ENCODE results near the gene SKAP1. TPM values are rescaled to one million over a fixed set of nuclear protein-coding genes. Genes with fewer than 3 reads are reported as not detected.

SKAP1 gene
- total and polyA plus RNA-seq, 9 donors: 0.30 to 6.0 (median 2.4) TPM; not detected in 1

DNA sequence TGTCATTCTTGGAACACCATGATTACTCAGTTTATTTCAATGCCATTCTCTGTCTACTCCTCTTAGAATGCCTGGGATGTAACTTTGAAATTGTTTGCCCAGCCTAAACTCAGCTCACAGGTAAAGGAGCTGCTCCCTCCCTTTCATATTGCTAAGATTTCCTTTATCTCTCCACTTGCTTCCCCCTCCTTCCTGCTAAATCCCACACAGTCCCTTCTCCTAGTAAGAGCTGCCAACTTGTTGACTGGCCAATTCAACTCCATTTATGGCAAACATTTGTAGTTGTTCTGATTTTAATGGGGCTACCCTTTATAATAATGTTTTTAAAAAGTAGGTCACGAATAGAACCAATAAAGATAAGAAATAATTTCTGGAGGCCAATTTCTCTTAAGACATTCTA is 146.1 kb downstream of the SKAP1 start:
- 6 to 16% (median 11%) methylated on average over 1 of the region's 1 CpG for WGBS, 3 donors
- Histone ChIP-seq H3K27me3 (no peaks in the 10 kb centered on the region), H3K27ac (no peak overlapping the region), H3K4me3 (no peak overlapping the region), H3K4me1 (ENCODE audit: insufficient read depth) (no peaks in the 10 kb centered on the region), H3K9me3 (no peaks in the 10 kb centered on the region), H3K36me3 (no peaks in the 10 kb centered on the region)
- DNase-seq: no peak
- TF ChIP-seq, protein P1, sequence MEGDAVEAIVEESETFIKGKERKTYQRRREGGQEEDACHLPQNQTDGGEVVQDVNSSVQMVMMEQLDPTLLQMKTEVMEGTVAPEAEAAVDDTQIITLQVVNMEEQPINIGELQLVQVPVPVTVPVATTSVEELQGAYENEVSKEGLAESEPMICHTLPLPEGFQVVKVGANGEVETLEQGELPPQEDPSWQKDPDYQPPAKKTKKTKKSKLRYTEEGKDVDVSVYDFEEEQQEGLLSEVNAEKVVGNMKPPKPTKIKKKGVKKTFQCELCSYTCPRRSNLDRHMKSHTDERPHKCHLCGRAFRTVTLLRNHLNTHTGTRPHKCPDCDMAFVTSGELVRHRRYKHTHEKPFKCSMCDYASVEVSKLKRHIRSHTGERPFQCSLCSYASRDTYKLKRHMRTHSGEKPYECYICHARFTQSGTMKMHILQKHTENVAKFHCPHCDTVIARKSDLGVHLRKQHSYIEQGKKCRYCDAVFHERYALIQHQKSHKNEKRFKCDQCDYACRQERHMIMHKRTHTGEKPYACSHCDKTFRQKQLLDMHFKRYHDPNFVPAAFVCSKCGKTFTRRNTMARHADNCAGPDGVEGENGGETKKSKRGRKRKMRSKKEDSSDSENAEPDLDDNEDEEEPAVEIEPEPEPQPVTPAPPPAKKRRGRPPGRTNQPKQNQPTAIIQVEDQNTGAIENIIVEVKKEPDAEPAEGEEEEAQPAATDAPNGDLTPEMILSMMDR (IDR thresholded peaks at IDR 0.05): no peak
- intact Hi-C loops (cut with DNase I): no loop called here

DNA sequence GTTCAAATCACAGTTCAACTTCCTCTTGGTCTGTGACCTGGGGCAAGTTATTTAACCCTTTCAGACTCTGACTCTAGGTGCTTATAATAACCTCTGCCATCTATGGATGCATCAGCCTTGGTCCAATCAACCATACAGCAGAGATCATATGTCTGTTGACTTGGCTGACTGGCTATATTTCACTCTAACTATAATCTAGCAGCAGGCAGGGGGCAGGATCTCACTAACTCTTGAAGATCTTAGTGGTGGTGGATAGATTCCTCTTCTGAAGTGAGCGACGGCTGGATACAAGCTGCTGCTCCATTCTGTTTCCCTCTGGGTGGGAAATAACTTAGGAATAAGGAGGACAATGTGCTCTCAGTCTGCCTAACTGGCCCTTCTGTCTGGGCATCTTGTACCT is 146.6 kb downstream of the SKAP1 start:
- intact Hi-C loops (cut with DNase I): no loop called here
- WGBS, 3 donors: 28 to 69% (median 50%) methylated on average over 2 of the region's 2 CpGs
- no peak overlapping the region for H3K27ac ChIP-seq

DNA sequence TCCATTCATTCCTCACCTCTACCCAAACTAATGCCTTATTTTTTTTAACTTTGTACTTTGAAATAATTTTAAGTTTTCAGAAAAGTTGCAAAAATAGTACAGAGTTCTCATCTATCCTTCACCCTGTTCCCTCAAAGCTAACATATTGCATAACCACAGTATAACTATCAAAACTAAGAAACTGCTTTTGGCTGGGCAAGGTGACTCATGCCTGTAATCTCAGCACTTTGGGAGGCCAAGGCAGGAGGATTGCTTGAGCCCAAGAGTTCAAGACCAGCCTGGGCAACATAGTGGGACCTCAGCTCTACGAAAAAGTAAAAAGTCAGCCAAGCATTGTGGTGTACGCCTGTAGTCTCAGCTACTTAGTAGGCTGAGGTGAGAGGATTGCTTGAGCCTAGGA is 147.7 kb downstream of the SKAP1 start:
- H3K9me3 ChIP-seq: no peaks in the 10 kb centered on the region
- H3K4me1 ChIP-seq (ENCODE audit: insufficient read depth): no peaks in the 10 kb centered on the region
- no peaks in the 10 kb centered on the region for H3K27me3 ChIP-seq
- H3K27ac ChIP-seq: no peak overlapping the region
- no peak for TF ChIP-seq POLR2A (IDR thresholded peaks at IDR 0.05)
- no peak for TF ChIP-seq EP300 (IDR thresholded peaks at IDR 0.05)
- TF ChIP-seq, protein P1 (IDR thresholded peaks at IDR 0.05): no peak
- DNase-seq: no peak
- 60 to 86% (median 70%) methylated on average over 2 of the region's 2 CpGs for WGBS, 3 donors
- no peak overlapping the region for H3K4me3 ChIP-seq
- intact Hi-C loops (cut with DNase I): no loop called here
- no peaks in the 10 kb centered on the region for H3K36me3 ChIP-seq

More for the DNA sequence above, 146.6 kb downstream of the SKAP1 start:
- H3K36me3 ChIP-seq: no peaks in the 10 kb centered on the region
- H3K4me1 ChIP-seq (ENCODE audit: insufficient read depth): no peaks in the 10 kb centered on the region
- TF ChIP-seq POLR2A (IDR thresholded peaks at IDR 0.05) (no peak), EP300 (IDR thresholded peaks at IDR 0.05) (no peak)
- TF ChIP-seq, protein P1 (IDR thresholded peaks at IDR 0.05): no peak
- H3K9me3 ChIP-seq: no peaks in the 10 kb centered on the region
- no peaks in the 10 kb centered on the region for H3K27me3 ChIP-seq
- no peak overlapping the region for H3K4me3 ChIP-seq
- DNase-seq: no peak

DNA sequence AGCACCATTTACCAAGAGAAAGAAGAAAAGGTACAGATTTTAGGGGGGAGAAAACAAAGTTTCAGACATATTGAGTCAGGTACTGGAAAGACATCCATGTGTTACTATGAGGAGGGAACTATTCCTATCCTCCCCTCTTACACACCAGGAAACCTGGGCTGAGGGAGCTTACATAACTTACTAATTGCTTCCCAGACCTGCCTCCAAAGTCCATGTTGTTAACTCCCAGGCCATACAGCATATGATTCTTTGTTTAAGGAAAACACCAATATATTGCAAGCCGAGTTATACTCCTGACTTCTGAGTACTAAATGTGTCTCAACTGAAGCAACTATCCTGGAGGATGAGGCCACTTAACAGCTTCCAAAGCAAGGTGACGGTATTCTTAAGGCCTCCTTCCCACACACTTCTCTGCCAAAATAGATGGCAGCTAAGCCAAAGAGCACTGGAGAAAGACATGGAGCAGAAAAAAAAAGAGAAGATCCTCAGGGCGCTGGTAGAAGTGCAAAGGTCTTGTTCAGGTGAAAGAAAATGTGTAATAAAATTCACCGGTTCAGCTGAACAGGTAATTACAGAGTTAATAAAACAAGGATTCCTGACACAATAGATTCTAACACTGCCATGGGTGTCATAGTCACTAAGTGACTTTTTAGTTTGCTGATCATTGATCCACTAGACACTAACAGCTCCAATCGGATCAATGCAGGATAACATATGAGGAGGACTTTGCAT is 151.1 kb downstream of the SKAP1 start:
- H3K4me1 ChIP-seq (ENCODE audit: insufficient read depth): no peaks in the 10 kb centered on the region
- H3K27ac ChIP-seq: no peak overlapping the region
- no peaks in the 10 kb centered on the region for H3K9me3 ChIP-seq
- no peak for DNase-seq
- H3K4me3 ChIP-seq: no peak overlapping the region
- H3K36me3 ChIP-seq: no peaks in the 10 kb centered on the region
- WGBS, 3 donors: 81 to 91% (median 86%) methylated on average over 5 of the region's 5 CpGs
- TF ChIP-seq POLR2A (IDR thresholded peaks at IDR 0.05) (no peak), EP300 (IDR thresholded peaks at IDR 0.05) (no peak)
- TF ChIP-seq, protein P1 (IDR thresholded peaks at IDR 0.05): no peak
- no peaks in the 10 kb centered on the region for H3K27me3 ChIP-seq
- intact Hi-C loops (cut with DNase I): no loop called here

Measured in ovary (tissue), 9 donors.